SKM-1 treated with dmso at 0.1 percent for 144 hours (cell line): ENCODE results near the gene SOHLH1.

Experiments used
- DNase-seq: peaks from one replicate; lab custom pipeline; 2025; ENCODE audit not compliant: unreplicated experiment; lab: John Stamatoyannopoulos, UW

SOHLH1 gene

DNA sequence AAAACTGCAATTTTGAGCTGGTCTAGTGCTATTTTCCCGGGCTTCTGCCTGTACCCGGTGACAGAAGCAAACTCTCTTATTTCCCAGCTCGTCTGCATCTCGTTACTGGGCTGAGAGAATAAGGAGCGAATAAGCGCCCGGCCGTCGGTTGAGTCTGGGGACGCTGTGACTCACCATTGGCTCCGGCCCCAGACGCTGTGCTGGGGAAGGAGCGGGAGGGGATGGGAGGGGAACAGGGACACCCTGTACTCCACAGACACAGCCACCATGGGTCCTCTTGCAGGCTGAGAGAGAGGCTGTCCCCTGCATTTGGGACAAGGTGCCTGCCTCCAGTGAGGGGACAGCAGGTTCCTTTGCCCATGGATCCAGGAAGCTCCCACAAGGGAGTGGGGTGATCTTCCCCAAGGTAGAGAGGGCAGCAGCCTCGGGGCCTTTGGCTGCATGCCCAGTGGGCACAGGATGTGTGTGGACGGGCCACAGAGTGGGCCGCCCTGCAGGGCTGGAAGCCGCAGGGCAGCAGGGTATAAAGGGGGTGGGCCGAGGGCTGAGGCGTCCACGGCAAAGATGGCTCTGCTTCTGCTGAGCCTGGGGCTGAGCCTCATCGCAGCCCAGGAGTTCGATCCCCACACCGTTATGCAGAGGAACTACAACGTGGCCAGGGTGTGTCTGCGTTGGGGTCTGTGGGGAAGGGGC lies 36.4 kb downstream of the SOHLH1 start, which contains the start of gene LCN9:
LCN9 (plus strand) TSS at position 552 of the 693 bp plus-strand sequence; CDS start at position 565, 13 bp downstream.
- DNase-seq: no peak

DNA sequence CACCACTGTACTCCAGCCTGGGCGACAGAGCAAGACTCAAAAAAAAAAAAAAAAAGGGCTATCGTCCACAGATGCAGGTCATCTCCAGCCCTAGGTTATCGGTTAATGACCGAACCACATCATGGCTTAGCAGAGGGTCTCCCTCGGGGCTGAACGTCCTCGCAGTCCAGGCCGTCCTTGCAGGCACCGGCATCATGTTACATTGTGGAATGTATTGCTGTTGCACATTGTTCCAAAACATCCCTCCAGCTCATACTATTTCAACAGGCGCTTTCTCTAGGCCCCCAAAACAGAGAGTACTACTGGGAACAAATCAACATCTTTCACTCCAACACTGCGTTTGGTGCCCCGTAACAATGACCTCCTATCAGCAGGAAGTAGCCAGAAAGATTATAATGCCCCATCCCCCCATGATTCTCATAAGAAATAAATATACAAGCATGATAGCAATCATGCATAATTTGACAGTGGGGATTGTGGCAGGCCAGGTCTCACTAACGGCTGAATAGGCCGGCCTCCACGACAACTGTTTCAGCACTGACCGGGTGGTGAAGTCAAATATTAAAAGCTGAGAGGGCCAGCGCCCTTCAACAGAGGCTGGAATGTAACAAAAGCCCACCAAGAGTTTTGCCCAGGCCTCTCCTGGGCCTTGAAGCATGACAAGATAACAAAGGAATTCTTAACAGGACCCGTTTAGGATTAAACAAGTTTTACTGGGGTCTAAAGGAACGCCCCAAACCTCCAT lies 37.3 kb downstream of the SOHLH1 start:
- DNase-seq: no peak

- no peak for DNase-seq
Measured at GRCh38 chr9:135660407-135660806, 38.9 kb downstream of the SOHLH1 start.

GRCh38 chr9:135659252-135659651 lies 40.0 kb downstream of the SOHLH1 start:
- no peak for DNase-seq

GRCh38 chr9:135657416-135657815 lies 41.9 kb downstream of the SOHLH1 start:
- no peak for DNase-seq

- DNase-seq: no peak
Measured at GRCh38 chr9:135655317-135655716, 44.0 kb downstream of the SOHLH1 start.

DNA sequence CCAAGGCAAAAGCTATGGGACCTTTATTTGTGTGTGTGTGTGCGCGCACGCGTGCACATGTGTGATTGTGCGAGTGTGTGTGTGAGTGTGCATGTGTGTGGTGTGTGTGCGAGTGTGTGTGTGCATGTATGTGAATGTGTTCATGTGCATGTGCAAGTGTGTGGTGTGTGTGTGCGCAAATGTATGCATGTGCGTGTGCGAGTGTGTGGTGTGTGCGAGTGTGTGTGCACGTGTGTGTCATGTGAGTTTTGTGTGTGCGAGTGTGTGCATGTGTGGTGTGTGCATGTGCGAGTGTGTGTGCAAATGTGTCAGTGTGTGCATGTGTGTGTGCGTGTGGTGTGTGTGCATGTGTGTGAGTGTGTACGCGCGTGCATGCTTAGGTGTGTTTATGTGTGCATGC lies 48.9 kb downstream of the SOHLH1 start:
- DNase-seq: no peak

DNA sequence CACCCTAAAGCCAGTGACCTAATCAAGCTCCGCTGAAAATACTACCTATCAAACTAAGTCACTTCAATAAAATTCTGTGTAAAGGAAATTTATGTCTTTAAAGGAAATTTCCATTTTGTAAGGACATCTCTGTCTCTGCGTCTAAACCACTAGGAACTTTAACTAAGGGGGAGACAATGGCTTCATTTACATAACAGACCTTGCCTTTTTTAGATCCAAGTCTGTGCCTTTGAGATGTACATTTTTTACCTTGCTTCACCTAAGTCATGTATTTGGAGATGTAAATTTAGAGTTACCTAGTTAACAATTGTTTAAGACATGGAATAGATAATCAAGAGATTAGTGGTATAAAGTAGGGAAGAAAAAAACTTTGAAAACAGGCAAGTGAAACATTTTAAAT lies 49.8 kb downstream of the SOHLH1 start:
- no peak for DNase-seq

- no peak for DNase-seq
Measured at GRCh38 chr9:135648494-135649410, 50.5 kb downstream of the SOHLH1 start.

DNA sequence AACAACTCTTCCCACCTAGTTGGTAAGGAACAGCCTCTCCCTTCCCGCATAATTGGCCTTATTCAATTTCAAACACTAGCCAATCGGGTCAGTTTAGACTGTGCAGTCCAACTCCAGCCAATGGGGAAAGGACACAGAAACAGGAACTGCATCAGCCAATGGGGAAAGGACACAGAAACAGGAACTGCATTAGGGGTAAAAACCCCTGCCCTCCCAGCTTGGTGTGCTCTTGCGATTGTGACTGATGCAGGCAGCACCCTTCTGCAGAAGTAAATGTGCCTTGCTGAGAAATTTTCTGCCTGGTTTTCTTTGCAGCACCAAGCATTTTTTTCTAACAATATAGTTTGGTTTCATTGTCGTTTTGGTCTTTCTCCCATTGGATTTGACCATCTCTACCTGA lies 51.4 kb downstream of the SOHLH1 start:
- peak; percentile 64 for DNase-seq

GRCh38 chr9:135644631-135645218 lies 54.6 kb downstream of the SOHLH1 start:
- peak; percentile 93 for DNase-seq
